ENCODE measurements around the gene GNAQ. TPM values are rescaled to one million over a fixed set of nuclear protein-coding genes. Genes with fewer than 3 reads are reported as not detected.

The GNAQ gene
- total RNA-seq, 1 experiment from 2014 or later: 34.1 TPM

- intact Hi-C loops (cut with micrococcal nuclease; ENCODE audit: unreplicated experiment): no loop called here
- no TSS peak for BruUV-seq (replicated peaks)
- Mint-ChIP-seq H3K27me3 (ENCODE audit: unreplicated experiment) (no peaks in the 10 kb centered on the region), H3K27ac (ENCODE audit: unreplicated experiment) (no peak overlapping the region), H3K4me1 (ENCODE audit: low read depth, unreplicated experiment) (peaks cover 27% of the 10 kb centered on the region), H3K36me3 (ENCODE audit: insufficient read depth, unreplicated experiment) (peaks cover 5% of the 10 kb centered on the region), H3K9me3 (ENCODE audit: low read depth, unreplicated experiment) (no peaks in the 10 kb centered on the region), H3K4me3 (ENCODE audit: low read depth, unreplicated experiment) (no peak overlapping the region)
- TF ChIP-seq, protein P1, sequence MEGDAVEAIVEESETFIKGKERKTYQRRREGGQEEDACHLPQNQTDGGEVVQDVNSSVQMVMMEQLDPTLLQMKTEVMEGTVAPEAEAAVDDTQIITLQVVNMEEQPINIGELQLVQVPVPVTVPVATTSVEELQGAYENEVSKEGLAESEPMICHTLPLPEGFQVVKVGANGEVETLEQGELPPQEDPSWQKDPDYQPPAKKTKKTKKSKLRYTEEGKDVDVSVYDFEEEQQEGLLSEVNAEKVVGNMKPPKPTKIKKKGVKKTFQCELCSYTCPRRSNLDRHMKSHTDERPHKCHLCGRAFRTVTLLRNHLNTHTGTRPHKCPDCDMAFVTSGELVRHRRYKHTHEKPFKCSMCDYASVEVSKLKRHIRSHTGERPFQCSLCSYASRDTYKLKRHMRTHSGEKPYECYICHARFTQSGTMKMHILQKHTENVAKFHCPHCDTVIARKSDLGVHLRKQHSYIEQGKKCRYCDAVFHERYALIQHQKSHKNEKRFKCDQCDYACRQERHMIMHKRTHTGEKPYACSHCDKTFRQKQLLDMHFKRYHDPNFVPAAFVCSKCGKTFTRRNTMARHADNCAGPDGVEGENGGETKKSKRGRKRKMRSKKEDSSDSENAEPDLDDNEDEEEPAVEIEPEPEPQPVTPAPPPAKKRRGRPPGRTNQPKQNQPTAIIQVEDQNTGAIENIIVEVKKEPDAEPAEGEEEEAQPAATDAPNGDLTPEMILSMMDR (IDR thresholded peaks at IDR 0.05; ENCODE audit: unreplicated experiment): no peak
- CTCF ChIA-PET: no interaction called here
- no peak for DNase-seq
Measured at GRCh38 chr9:77809552-77809951, 222.1 kb downstream of the GNAQ start.

- Mint-ChIP-seq H3K27me3 (ENCODE audit: unreplicated experiment) (no peaks in the 10 kb centered on the region), H3K36me3 (ENCODE audit: insufficient read depth, unreplicated experiment) (peaks cover 5% of the 10 kb centered on the region), H3K27ac (ENCODE audit: unreplicated experiment) (no peak overlapping the region), H3K4me3 (ENCODE audit: low read depth, unreplicated experiment) (no peak overlapping the region), H3K9me3 (ENCODE audit: low read depth, unreplicated experiment) (no peaks in the 10 kb centered on the region), H3K4me1 (ENCODE audit: low read depth, unreplicated experiment) (peaks cover 27% of the 10 kb centered on the region)
- CTCF ChIA-PET: no interaction called here
- DNase-seq: no peak
- TF ChIP-seq, protein P1 (IDR thresholded peaks at IDR 0.05; ENCODE audit: unreplicated experiment): no peak
- intact Hi-C loops (cut with micrococcal nuclease; ENCODE audit: unreplicated experiment): no loop called here
- no TSS peak for BruUV-seq (replicated peaks)
Measured at GRCh38 chr9:77808751-77809081, 222.9 kb downstream of the GNAQ start.

GRCh38 chr9:77807846-77808750, 223.5 kb downstream of the GNAQ start:
- CTCF ChIA-PET: no interaction called here
- no TSS peak for BruUV-seq (replicated peaks)
- TF ChIP-seq, protein P1 (IDR thresholded peaks at IDR 0.05; ENCODE audit: unreplicated experiment): no peak
- H3K27me3 Mint-ChIP-seq (ENCODE audit: unreplicated experiment): no peaks in the 10 kb centered on the region
- H3K4me1 Mint-ChIP-seq (ENCODE audit: low read depth, unreplicated experiment): peaks cover 27% of the 10 kb centered on the region
- DNase-seq: no peak
- intact Hi-C loops (cut with micrococcal nuclease; ENCODE audit: unreplicated experiment): no loop called here
- H3K4me3 Mint-ChIP-seq (ENCODE audit: low read depth, unreplicated experiment): no peak overlapping the region
- peaks cover 5% of the 10 kb centered on the region for H3K36me3 Mint-ChIP-seq (ENCODE audit: insufficient read depth, unreplicated experiment)
- H3K9me3 Mint-ChIP-seq (ENCODE audit: low read depth, unreplicated experiment): no peaks in the 10 kb centered on the region
- H3K27ac Mint-ChIP-seq (ENCODE audit: unreplicated experiment): peak overlapping the region; percentile 72

GRCh38 chr9:77807281-77807683, 224.3 kb downstream of the GNAQ start:
- TF ChIP-seq, protein P1 (IDR thresholded peaks at IDR 0.05; ENCODE audit: unreplicated experiment): no peak
- no peaks in the 10 kb centered on the region for H3K27me3 Mint-ChIP-seq (ENCODE audit: unreplicated experiment)
- no TSS peak for BruUV-seq (replicated peaks)
- H3K9me3 Mint-ChIP-seq (ENCODE audit: low read depth, unreplicated experiment): no peaks in the 10 kb centered on the region
- CTCF ChIA-PET: no interaction called here
- peaks cover 5% of the 10 kb centered on the region for H3K36me3 Mint-ChIP-seq (ENCODE audit: insufficient read depth, unreplicated experiment)
- H3K27ac Mint-ChIP-seq (ENCODE audit: unreplicated experiment): peak overlapping the region; percentile 72
- DNase-seq: no peak
- H3K4me3 Mint-ChIP-seq (ENCODE audit: low read depth, unreplicated experiment): no peak overlapping the region
- H3K4me1 Mint-ChIP-seq (ENCODE audit: low read depth, unreplicated experiment): peaks cover 27% of the 10 kb centered on the region
- intact Hi-C loops (cut with micrococcal nuclease; ENCODE audit: unreplicated experiment): no loop called here
